Measurements from ENCODE around the gene MEGF9.

MEGF9 gene

GRCh38 chr9:120619751-120620655 lies 94.3 kb downstream of the MEGF9 start:
- DNase-seq, result peak; percentile 18

- peak; percentile 15 for DNase-seq
Measured at GRCh38 chr9:120616966-120617935, 97.0 kb downstream of the MEGF9 start.

- no peak for DNase-seq
Measured at GRCh38 chr9:120612218-120612617, 102.1 kb downstream of the MEGF9 start.

- DNase-seq, result no peak
Measured at GRCh38 chr9:120611690-120612068, 102.6 kb downstream of the MEGF9 start.

- no peak for DNase-seq
Measured at GRCh38 chr9:120610975-120611689, 103.1 kb downstream of the MEGF9 start.

GRCh38 chr9:120609636-120610035 lies 104.6 kb downstream of the MEGF9 start:
- no peak for DNase-seq

- no peak for DNase-seq
Measured at GRCh38 chr9:120608421-120608820, 105.8 kb downstream of the MEGF9 start.

- no peak for DNase-seq
Measured at GRCh38 chr9:120603591-120603990, 110.7 kb downstream of the MEGF9 start.

- no peak for DNase-seq
Measured at GRCh38 chr9:120603010-120603409, 111.3 kb downstream of the MEGF9 start.

- DNase-seq, result no peak
Measured at GRCh38 chr9:120593955-120594277, 120.4 kb downstream of the MEGF9 start.

- DNase-seq, result no peak
Measured at GRCh38 chr9:120593250-120593954, 120.9 kb downstream of the MEGF9 start.

- no peak for DNase-seq
Measured at GRCh38 chr9:120592210-120592609, 122.1 kb downstream of the MEGF9 start.

GRCh38 chr9:120587328-120587727 lies 126.9 kb downstream of the MEGF9 start:
- DNase-seq, result no peak

GRCh38 chr9:120583958-120584369 lies 130.3 kb downstream of the MEGF9 start:
- no peak for DNase-seq

- DNase-seq, result peak; percentile 96
Measured at GRCh38 chr9:120580051-120580896, 134.0 kb downstream of the MEGF9 start, which contains the start of gene CDK5RAP2. TSS of gene CDK5RAP2 (minus strand) at chr9:120580167. CDS start at chr9:120579978, 189 bp downstream.

- no peak for DNase-seq
Measured at GRCh38 chr9:120579139-120580050, 134.9 kb downstream of the MEGF9 start.

- DNase-seq, result no peak
Measured at GRCh38 chr9:120574473-120574872, 139.8 kb downstream of the MEGF9 start.

GRCh38 chr9:120572472-120572871 lies 141.8 kb downstream of the MEGF9 start:
- DNase-seq, result no peak

GRCh38 chr9:120571443-120572257 lies 142.6 kb downstream of the MEGF9 start:
- no peak for DNase-seq

Measured in NCI-H226 (cell line).